ENCODE results near the gene RAB11B. TPM values are rescaled to one million over a fixed set of nuclear protein-coding genes. Genes with fewer than 3 reads are reported as not detected.
"Not testable (repeated sequence)": the region's sequence is repeated elsewhere in the genome, so short reads cannot be mapped to it uniquely, and the experiment has no call there.

Gene RAB11B
- total and polyA plus RNA-seq, 2 of the 13 experiments (the other 11 are each of a cell fraction or from before 2014, with no cell fraction given): 6.0 to 28.4 TPM

- H3K9ac ChIP-seq (ENCODE audit: insufficient read depth, low read depth, low read length); BruUV-seq (replicated peaks); FAIRE-seq; H3K36me3 ChIP-seq (replicated peaks in 1 of 2; ENCODE audit: control insufficient read depth in 1 of 2, insufficient read depth in 2 of 2, low read length in 2 of 2); H3K4me3 ChIP-seq (replicated peaks in 1 of 3; ENCODE audit: insufficient read depth in 1 of 3, low read depth in 2 of 3, low read length in 3 of 3); H3K4me2 ChIP-seq (ENCODE audit: low read depth, low read length); ATAC-seq; H4K20me1 ChIP-seq (ENCODE audit: insufficient read depth, low read length); DNase-seq (ENCODE audit: low spot score); H3K79me2 ChIP-seq (ENCODE audit: insufficient read depth, low read length); H3K9me3 ChIP-seq (ENCODE audit: low read length); in situ Hi-C loops (cut with HindIII; ENCODE audit: extremely low pct_ligation_motif_present, low pct_unique_long_range_greater_than_20kb); H2AFZ ChIP-seq (ENCODE audit: low read length); CTCF ChIA-PET (ENCODE audit: low intra/inter-chr PET ratio, low total read pairs); intact Hi-C loops (cut with micrococcal nuclease; ENCODE audit: unreplicated experiment); H3K27me3 ChIP-seq (ENCODE audit: control insufficient read depth in 1 of 2, insufficient read depth in 2 of 2, low read length in 2 of 2): not testable (repeated sequence)
- Histone ChIP-seq H3K27ac (ENCODE audit: extremely low read length, insufficient read depth, low read length) (peak overlapping the region; percentile 35), H3K4me1 (ENCODE audit: insufficient read depth, low read length) (peaks cover 67% of the 10 kb centered on the region)
- WGBS (ENCODE audit: low lambda C conversion rate): 88% methylated on average over 3 of the region's 3 CpGs
- POLR2A ChIA-PET: interaction anchor here (1.0 to 1.1 kb wide), 2 partner anchors 9 to 128 kb away, joined by 3 to 9 read pairs; partner anchors contain the start of gene ZNF414
These were observed 4.6 kb upstream of the RAB11B start for GRCh38 chr19:8385566-8385965.

- peak; percentile 48 for TF ChIP-seq NFYB (CRISPR knock-in tag; IDR thresholded peaks at IDR 0.05)
- 0 out of 2 replicates have a peak, but pooled peaks have one; percentile 4 for TF ChIP-seq ZMYM4 (CRISPR knock-in tag; IDR thresholded peaks at IDR 0.05)
- 93% methylated on average over 9 of the region's 9 CpGs for WGBS (ENCODE audit: low lambda C conversion rate)
- ATAC-seq; H3K9me3 ChIP-seq (ENCODE audit: low read length); H3K9ac ChIP-seq (ENCODE audit: insufficient read depth, low read depth, low read length); CTCF ChIA-PET (ENCODE audit: low intra/inter-chr PET ratio, low total read pairs); DNase-seq (ENCODE audit: low spot score); H3K36me3 ChIP-seq (replicated peaks in 1 of 2; ENCODE audit: control insufficient read depth in 1 of 2, insufficient read depth in 2 of 2, low read length in 2 of 2); BruUV-seq (replicated peaks); FAIRE-seq; H3K79me2 ChIP-seq (ENCODE audit: insufficient read depth, low read length); intact Hi-C loops (cut with micrococcal nuclease; ENCODE audit: unreplicated experiment); H3K27me3 ChIP-seq (ENCODE audit: control insufficient read depth in 1 of 2, insufficient read depth in 2 of 2, low read length in 2 of 2); H3K4me2 ChIP-seq (ENCODE audit: low read depth, low read length); in situ Hi-C loops (cut with HindIII; ENCODE audit: extremely low pct_ligation_motif_present, low pct_unique_long_range_greater_than_20kb); H2AFZ ChIP-seq (ENCODE audit: low read length); H4K20me1 ChIP-seq (ENCODE audit: insufficient read depth, low read length); H3K27ac ChIP-seq (ENCODE audit: extremely low read length, insufficient read depth, low read length); H3K4me3 ChIP-seq (replicated peaks in 1 of 3; ENCODE audit: insufficient read depth in 1 of 3, low read depth in 2 of 3, low read length in 3 of 3): not testable (repeated sequence)
- peaks cover 71% of the 10 kb centered on the region for H3K4me1 ChIP-seq (ENCODE audit: insufficient read depth, low read length)
- POLR2A ChIA-PET: interaction anchor here (0.7 to 2.0 kb wide), 11 partner anchors 9 to 127 kb away, joined by 3 to 10 read pairs (median 4); partner anchors contain the start of genes MARCHF2 and ZNF414
These were observed 3.7 kb upstream of the RAB11B start for GRCh38 chr19:8386419-8386818.
